ENCODE data around the gene CYB561A3.
"Not testable (repeated sequence)": the region's sequence is repeated elsewhere in the genome, so short reads cannot be mapped to it uniquely, and the experiment has no call there.

Gene CYB561A3

GRCh38 chr11:61361741-61362541 is at the start of gene CYB561A3, which contains the start of gene TMEM138:
CYB561A3 (minus strand) TSS chr11:61361882; CDS start chr11:61356713, 5,169 bp downstream.
TMEM138 (plus strand) TSS chr11:61362374; CDS start chr11:61364391, 2,017 bp downstream.
- DNase-seq, result peak; percentile 98

DNA sequence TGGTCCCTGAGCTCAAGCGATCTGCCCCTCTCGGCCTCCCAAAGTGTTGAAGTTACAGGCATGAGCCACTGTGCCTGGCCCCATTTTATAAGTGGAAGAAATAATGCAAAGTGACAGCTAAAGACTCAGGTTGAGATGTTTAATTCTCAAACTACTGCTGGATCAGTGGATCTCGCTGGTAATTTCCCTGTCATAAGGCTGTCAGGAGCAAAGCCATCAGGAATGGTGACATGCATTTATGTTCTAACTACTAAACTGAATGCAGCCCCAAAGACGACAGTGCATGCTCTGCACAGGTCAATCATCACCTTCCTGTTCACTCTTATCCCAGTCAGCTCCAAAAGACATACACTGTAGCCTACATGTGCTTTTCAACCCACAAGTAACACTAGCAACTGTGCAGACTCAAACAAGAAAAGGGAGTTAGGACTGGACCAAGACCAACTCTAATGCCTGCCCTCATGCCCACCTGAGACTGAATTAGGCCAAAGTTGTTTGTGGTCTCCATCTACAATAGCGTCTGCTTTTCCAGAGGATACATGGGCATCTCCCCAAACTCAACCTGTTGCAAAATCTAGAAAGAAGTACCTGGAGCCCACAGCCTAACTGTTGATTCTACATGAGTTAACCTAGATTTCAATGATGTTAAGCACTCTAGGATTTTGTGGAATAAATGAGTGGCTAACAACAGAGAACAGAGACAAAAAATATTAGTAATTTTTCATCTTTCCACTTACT is 45.5 kb upstream of the CYB561A3 start:
- no peak for DNase-seq

DNA sequence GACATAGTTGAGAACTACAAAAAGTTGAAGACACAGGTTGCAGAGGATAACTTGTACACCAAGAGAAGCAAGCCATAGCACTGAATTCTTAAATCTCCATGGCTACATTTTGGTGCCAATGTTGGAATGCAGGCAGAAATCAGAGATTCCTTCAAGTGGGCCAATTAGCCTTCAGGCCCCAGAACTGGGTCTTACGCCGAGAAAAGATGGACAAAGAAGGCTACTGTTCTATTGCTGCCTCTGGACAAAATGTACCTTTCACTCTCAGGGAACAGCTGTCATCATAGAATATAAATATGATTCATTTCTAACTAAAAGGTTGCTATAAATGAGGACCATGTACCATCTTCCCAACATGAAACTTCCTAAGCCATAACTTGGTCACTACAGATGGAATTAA is 44.4 kb upstream of the CYB561A3 start:
- no peak for DNase-seq

DNA sequence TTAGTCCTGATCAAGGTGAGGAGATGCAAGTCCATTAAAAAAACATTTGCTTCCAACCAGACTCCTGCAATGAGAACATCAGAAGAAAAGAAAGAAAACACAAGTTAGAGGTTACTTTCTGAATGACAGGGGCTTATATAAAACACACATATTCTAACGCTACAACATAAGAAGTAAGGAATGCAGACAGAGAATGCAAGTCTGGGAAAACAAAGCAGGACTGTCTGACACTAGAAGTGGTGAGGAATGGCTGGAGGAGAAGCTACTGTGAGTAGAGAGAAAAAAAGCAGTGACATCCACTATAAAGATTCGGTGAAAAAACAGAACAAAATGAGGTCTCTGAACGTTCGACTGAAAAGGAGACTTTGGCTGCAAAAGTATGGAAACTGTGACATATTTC is 43.0 kb upstream of the CYB561A3 start:
- DNase-seq, result no peak

- no peak for DNase-seq
These were observed 42.4 kb upstream of the CYB561A3 start for GRCh38 chr11:61404103-61404502.

GRCh38 chr11:61403658-61404057 is 42.0 kb upstream of the CYB561A3 start:
- no peak for DNase-seq

DNA sequence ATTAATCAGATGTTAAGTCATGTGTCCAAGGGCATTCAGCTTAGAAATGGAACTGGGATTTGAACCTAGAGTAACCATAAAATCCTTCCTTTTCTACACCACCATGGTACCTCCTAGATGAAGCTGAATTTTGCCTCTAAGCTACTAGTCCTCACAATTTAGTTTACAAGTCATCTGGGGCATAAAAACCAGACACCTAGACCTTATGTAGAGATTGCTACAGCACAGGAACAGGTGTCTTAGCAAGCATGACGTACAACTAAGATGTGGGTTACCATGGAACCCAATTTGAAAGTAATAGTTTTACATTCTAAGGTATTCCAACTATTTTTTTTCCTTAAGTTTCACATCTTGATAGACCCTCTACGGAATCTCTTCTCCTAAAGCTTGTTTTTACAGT is 39.9 kb upstream of the CYB561A3 start:
- no peak for DNase-seq

- no peak for DNase-seq
These were observed 39.5 kb upstream of the CYB561A3 start for GRCh38 chr11:61401173-61401572.

DNA sequence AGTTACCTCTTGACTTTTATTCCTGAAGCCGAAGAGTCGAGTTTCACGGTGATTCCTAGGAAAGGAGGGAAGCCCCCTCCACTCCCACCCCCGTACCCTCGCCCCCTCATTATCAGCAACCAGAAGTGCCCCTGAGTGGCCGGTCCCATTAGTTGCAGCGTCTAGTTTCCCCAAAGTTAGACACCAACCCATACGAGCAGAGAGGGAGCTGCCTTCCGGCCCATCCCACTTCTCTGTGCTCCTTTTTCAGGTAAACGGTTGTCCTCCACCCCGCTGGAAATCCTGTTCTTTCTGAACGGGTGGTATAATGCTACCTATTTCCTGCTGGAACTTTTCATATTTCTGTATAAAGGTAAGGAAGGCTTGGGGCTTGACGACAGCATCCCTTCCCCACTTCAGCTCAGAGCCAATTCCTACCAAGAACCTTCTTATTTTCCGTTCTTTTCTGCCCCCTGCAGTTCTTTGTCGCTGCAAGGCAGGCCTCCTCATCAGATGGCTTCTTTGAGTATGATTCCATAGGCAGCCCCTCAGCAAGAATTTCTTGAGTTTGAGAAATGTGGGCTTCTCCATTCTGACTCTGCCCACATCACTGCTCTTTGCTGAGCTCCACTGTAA is 31.4 kb upstream of the CYB561A3 start:
- peak; percentile 43 for DNase-seq

DNA sequence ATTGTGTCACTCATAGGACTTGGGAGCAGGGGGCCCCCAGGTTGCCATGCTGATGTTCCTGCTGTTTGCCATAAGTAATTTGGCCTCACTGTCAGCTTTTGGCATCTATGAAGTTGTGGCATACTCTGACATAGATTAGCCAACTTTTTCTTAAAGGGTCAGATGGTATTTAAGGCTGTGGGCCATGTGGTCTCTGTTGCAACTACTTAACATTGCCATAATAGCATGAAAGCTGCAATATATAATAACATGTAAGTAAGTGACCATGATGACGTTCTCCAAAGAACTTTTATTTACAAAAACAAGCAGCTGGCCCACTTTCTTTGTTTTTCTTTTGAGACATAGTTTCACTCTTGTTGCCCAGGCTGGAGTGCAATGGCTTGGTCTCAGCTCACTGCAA is 28.5 kb upstream of the CYB561A3 start:
- no peak for DNase-seq

DNA sequence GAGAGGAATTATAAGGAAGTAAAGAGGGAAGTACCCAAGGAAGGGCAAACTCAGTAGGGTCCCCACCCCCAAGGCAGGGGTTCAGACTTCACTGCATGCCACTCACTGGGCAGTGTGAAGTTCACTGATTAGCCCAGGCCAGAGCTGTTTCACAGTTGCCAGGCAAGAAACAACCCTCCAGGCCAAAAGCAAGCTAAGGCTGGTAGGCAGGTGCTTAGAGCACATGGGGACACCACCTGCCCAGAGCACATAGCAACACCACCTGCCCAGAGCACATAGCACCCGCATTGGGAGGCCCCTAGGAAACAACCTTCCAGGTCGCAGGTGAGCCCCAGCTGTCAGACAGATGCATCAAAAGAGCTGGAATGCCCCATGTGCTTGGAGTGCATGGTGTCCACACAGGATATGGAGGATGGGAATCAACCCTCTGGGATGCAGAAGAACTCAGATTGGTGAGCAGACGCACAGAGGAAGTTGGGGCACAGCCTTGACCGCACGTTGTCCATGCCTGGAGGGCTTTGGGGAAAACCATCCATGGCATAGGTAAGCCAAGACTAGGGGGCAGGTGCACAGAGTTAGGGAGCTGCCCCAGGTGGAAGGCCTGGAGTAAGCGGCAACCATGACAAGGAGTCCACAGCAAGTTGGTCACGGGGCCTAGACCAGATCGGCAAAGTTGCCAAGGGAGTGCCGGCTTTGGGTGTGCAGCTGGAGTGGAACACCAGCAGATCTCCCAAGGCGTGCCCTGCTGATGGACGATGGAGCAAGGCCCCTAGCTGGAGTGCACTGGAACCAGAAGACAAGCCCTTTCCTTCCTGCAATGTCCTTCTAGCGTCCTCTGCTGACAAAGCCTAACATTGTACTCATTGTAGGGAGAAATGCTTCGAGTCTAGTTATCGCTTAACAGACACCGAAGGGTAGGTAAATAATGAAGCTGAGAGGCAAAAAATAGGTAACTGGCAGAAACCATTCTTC is 22.9 kb upstream of the CYB561A3 start:
- DNase-seq, result peak; percentile 31

DNA sequence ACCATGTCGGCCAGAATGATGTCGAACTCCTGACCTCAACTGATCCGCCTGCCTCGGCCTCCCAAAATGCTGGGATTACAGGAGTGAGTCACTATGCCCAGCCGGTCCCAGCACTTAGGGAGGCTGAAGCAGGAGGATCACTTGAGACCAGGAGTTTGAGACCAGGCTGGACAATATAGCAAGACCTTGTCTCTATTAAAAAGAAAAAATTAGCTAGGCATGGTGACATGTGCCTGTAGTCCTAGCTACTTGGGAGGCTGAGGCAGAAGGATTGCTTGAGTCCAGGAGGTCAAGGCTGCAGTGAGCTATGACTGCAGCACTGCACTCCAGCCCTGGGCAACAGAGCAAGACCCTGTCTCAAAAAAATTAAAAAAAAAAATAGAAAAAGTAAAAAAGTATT is 22.2 kb upstream of the CYB561A3 start:
- not testable (repeated sequence) for DNase-seq

GRCh38 chr11:61380884-61381283 is 19.2 kb upstream of the CYB561A3 start:
- DNase-seq, result no peak

DNA sequence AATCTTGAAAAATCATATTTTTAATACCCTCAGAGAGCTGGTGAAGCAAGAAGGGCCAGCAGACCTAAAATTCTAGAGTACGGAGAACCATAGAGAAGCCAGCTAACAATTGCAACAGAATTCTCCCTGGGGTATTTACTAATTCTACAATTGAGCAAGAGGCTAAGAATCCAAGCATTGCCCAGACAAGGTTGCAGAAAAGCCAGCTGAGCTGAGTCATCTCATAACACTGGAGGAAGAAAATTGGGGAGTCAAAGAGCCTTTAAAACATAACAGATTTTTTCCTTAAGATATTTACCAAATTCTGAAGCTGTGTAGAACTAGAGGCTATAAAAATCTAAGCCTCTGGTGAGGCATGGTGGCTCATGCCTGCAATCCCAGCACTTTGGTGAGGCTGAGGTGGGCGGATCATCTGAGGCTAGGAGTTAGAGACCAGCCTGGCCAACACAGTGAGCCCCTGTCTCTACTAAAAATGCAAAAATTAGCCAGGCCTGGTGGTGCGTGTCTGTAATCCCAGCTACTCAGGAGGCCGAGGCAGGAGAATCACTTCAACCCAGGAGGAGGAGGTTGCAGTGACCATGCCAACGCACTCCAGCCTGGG is 17.1 kb upstream of the CYB561A3 start:
- DNase-seq, result no peak

DNA sequence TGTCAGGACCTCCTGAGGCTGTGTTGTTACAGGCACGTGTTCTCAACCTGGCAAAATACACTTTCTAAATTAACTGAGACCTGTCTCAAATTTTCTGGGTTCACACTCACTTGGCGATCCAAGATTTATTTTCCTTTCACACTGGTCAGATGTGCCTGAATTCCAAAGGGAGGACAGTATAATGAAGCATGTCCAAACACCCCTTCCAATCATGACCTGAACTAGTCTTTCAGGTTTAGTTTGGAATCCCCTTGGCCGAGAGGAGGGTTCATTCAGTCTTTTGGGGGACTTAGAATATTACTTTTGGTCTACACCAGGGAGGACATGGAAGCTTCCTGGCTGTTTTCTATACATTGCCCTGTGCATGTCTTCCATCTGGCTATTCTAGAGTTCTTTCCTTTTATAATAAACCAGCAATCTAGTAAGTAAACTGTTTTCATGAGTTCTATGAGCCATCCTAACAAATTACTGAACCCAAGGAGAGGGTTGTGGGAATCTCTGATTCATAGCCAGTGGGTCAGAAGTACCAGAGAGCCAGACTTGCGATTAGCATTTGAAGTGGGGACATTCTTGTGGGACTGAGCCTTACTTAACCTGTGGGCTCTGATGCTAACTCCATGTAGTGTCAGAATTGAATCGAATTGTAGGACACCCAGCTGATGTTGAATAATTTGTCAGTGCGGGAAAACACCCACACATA is 15.9 kb upstream of the CYB561A3 start:
- no peak for DNase-seq

GRCh38 chr11:61375761-61376108 is 14.1 kb upstream of the CYB561A3 start:
- DNase-seq, result no peak

DNA sequence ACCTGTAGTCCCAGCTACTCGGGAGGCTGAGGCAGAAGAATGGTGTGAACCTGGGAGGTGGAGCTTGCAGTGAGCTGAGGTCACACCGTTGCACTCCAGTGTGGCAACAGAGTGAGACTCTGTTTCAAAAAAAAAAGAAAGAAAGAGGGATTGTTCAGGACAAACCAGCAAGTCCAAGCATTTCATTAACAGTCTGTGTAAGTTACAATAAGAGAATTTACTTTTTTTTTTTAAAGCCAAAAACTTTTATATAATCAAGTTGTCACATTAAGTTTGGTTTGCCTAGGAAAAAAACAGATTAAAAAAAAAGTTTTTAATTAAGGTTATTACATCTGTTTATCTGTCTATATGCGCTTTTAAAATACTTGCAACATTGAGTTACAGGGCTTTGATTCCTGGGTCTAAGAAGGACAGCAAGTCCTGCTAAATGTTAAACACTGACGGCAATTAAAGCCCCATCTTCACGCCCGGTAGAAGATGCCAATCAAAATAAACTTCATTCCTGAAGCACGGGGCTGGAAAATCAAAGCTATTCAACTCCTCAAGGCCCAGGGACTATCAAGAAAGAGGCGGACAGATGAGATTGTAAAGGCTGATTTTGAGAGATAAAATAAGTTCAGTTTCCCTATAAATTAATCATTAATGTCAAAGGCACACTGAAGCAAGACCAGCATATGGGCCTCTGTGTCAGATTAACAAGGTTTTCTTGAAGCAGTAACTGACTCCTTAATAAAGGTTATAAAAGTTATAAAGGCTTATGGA is 11.2 kb upstream of the CYB561A3 start:
- DNase-seq, result no peak

DNA sequence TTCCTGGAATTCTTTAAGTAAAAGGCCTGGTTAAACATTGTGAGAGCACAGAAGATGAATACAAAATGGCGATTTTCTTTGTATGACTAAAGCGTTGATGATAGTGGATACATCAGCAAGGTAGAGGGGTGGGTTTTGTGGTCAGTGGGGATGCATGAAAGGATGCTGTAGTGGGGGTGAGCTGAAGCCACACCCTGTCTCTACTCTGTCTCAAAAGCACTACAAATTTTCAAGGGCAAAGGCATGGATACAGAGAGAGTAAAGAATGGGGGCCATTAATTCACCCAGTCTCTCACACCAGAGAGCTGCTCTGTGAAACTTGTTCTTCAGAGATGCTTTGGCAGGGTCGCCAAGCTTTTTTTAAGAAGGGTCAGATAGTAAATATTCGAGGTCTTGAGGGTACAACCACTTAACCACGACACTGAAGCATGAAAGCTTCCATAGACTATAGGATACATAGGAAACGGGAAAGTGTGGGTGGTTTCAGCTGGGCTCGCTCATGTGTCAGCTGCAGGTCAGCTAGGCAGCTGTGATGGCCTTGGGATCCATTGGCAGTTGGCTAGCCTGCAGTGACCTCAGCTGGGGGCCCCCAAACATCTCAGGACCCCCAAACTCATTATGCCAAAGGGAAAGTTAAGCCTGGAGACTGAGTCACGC is 8.8 kb upstream of the CYB561A3 start:
- DNase-seq, result no peak

DNA sequence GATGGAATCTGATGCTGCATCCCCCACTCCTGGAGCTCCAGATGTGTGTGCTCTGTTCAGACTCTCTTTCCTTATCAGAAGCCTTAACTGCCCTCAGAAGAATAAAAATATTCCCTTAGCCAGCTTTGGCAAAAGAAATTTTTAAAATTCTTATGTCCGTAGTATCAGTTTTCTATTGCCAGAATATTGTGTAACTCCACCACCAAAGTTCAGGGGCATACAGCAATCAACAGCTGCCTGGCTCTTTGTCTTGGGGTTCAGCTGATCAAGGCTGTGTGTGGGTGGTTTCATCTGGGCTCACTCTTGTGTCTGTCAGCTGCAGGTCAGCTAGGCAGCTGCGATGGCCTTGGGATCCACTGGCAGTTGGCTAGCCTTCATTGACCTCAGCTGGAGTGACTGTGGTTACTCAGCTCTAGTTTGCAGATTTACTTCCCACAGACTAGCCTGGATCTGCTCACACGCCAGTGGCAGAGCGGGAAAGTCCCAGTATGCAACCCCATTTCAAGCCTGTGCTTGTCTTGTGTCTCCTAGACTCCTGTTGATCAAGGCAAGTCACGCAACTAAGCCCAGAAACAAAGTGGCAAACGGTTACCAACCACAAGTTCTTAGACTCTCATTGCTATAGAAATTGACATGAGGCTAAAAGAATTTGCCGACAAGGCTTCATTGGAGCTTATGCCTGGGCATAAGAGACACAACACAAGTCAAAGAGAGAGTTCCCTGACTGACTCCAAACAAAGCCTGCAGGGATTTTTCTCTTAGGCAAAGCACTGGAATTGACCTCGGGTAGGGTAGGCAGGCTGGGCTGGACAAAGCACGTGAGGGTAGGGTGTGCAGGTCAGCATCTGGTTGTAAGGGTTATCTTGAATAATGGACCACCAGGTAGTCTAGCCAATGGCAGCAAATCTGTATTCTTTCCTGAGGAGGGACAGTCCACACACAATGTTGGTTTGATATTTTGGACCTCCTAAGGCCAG is 8.0 kb upstream of the CYB561A3 start:
- DNase-seq, result no peak
